Stimulated activated CD4-positive, alpha-beta T cell treated with anti-CD3 and anti-CD28 coated beads, Interleukin-4, amount 100 ng/mL, for 1 hour (primary cell): Measurements from ENCODE around the gene TMC7.

Experiments
- DNase-seq: peaks from one replicate; pipeline ENCODE4 v3.0.0-alpha.2; 2020

Gene TMC7

GRCh38 chr16:19033761-19034160 is 50.0 kb downstream of the TMC7 start:
- DNase-seq, result no peak

GRCh38 chr16:19040400-19040799 is 56.7 kb downstream of the TMC7 start:
- no peak for DNase-seq

GRCh38 chr16:19044769-19045168 is 61.0 kb downstream of the TMC7 start:
- no peak for DNase-seq

GRCh38 chr16:19046062-19046461 is 62.3 kb downstream of the TMC7 start:
- no peak for DNase-seq

GRCh38 chr16:19062706-19063105 is 79.0 kb downstream of the TMC7 start:
- no peak for DNase-seq

- DNase-seq, result no peak
Measured at GRCh38 chr16:19066988-19067348, 83.2 kb downstream of the TMC7 start.

GRCh38 chr16:19067349-19068236 is 83.9 kb downstream of the TMC7 start, which contains the start of gene COQ7:
Gene COQ7, plus strand, starts transcription at chr16:19067614. Its CDS starts 51 bp downstream, at chr16:19067665.
- peak; percentile 99 for DNase-seq

- no peak for DNase-seq
Measured at GRCh38 chr16:19068237-19068815, 84.6 kb downstream of the TMC7 start.

GRCh38 chr16:19071811-19072777 is 88.4 kb downstream of the TMC7 start:
- DNase-seq, result peak; percentile 56

- no peak for DNase-seq
Measured at GRCh38 chr16:19073344-19073743, 89.6 kb downstream of the TMC7 start.

- no peak for DNase-seq
Measured at GRCh38 chr16:19073863-19074262, 90.1 kb downstream of the TMC7 start.

- no peak for DNase-seq
Measured at GRCh38 chr16:19075511-19075910, 91.8 kb downstream of the TMC7 start.

GRCh38 chr16:19077879-19078278 is 94.1 kb downstream of the TMC7 start:
- no peak for DNase-seq

- DNase-seq, result no peak
Measured at GRCh38 chr16:19083670-19084069, 99.9 kb downstream of the TMC7 start.

- no peak for DNase-seq
Measured at GRCh38 chr16:19084139-19084538, 100.4 kb downstream of the TMC7 start.

- no peak for DNase-seq
Measured at GRCh38 chr16:19084879-19085278, 101.1 kb downstream of the TMC7 start.

- DNase-seq, result no peak
Measured at GRCh38 chr16:19085679-19086200, 102.0 kb downstream of the TMC7 start.

- peak; percentile 81 for DNase-seq
Measured at GRCh38 chr16:19086322-19087199, 102.8 kb downstream of the TMC7 start.

- DNase-seq, result no peak
Measured at GRCh38 chr16:19088341-19088916, 104.7 kb downstream of the TMC7 start.

GRCh38 chr16:19089410-19089955 is 105.7 kb downstream of the TMC7 start:
- no peak for DNase-seq

GRCh38 chr16:19090916-19091315 is 107.2 kb downstream of the TMC7 start:
- DNase-seq, result no peak
